Renal pelvis (tissue), 4 donors: Measurements from ENCODE around the gene RRAS2. TPM values are rescaled to one million over a fixed set of nuclear protein-coding genes. Genes with fewer than 3 reads are reported as not detected.
"Not testable (repeated sequence)": the region's sequence is repeated elsewhere in the genome, so short reads cannot be mapped to it uniquely, and the experiment has no call there.

Source experiments
- DNase-seq: peaks from one replicate; pipeline ENCODE4 v3.0.0-alpha.2; 2013
- polyA plus RNA-seq, 3 donors: library from polyadenylated mRNA; unstranded; fragments of 120-200 nt; gene quantifications; one replicate each; pipeline ENCODE4 v1.2.1, GENCODE V29; 2013; ENCODE audit not compliant: insufficient read length in 3 of 3

The RRAS2 gene
- polyA plus RNA-seq, 3 donors, result 45.3 to 48.3 (median 46.8) TPM

- DNase-seq, result not testable (repeated sequence)
Measured at GRCh38 chr11:14345016-14345415, 14.0 kb downstream of the RRAS2 start.

DNA sequence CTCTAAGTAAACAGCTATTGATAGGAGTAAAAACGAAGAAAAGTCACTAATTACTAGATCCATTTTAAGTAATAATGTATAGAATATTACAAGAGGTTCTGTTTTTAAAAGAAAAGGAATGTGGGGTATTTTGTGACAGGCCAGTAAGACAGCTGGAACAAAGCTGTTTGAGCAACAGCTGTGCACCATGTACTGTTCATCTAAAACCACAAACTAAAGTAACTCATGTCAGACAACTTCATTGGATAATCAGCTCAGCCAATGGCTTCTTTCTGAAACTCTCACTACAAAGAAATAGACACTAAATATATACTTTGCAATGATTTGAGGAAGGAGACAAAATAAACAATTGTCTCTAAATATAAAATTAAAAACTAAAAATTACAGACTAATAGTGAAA is 16.1 kb downstream of the RRAS2 start:
- DNase-seq, result no peak

DNA sequence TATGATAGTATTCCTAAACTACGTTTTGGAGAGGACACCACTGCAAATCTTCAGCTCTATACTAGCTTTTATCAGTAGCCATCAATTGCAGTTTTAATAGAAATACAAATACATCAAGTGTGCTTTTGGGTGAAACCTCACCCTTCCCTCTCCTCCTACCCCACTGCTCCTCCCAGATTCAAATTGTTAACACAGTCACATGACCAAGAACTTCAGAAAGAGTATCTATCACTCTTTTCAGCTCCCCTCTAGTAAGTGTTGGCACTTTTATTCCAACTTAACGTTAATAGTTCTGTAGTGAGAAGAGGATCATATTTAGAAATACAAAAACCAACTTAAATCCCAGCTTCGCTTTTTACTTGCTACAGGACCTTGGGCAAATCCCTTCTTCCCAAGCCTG is 17.0 kb downstream of the RRAS2 start:
- no peak for DNase-seq

DNA sequence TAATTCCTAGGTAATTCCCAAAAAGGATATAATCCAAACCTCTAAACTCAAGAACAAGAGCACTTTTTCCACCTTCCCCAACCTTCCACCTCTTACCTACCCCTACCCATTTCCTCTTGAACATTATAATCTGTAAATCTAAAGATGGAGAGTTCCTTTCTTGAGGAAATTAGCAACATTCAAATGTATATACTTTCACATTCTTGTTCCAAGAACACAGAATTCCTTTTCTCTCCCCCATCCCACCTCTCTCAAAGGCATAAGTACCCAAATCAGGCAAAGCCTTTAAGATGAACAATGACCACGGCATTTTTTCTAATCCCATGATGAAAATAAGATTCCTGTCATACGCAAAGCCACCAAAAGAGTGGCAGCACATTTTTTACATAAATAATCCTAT is 18.3 kb downstream of the RRAS2 start:
- no peak for DNase-seq

GRCh38 chr11:14339356-14339755 is 19.6 kb downstream of the RRAS2 start:
- DNase-seq, result no peak

- no peak for DNase-seq
Measured at GRCh38 chr11:14336507-14337503, 22.2 kb downstream of the RRAS2 start.

GRCh38 chr11:14335712-14336111 is 23.3 kb downstream of the RRAS2 start:
- no peak for DNase-seq

DNA sequence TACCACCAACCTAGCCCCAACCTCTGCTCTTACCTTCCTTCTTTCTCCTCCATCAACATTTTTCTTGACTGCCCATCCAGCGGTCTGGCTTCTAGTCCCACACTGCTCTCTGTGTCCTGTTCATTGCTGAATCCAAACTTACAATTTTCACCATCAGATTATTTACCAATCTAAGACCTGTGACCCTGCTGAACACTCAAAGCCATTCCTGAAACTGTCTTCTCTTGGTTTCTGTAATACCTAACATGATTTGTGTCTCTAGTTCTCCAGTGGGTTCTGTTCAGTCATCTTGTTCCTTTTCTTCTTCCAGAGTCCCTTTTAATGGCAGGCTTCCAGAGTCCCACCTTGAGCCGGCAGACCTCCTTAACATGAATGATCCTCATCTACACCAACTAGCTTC is 24.1 kb downstream of the RRAS2 start:
- no peak for DNase-seq

DNA sequence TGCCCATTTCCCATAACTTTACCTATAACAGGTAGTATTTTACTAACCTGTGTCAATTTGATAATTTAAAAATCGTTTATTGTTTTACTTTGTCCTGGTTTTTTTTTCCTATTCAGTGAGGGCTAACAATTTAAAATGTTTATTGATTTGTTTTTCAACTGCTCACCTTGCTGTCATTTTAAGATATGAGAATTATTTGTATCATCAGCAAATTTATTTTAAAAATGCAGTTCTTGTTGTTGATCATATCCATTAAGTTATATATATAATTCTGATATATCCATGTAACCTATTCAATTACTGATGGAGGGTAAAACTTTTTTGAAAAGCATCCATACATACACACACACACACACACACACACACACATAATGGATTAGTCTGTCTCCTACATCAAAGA is 24.8 kb downstream of the RRAS2 start:
- no peak for DNase-seq

DNA sequence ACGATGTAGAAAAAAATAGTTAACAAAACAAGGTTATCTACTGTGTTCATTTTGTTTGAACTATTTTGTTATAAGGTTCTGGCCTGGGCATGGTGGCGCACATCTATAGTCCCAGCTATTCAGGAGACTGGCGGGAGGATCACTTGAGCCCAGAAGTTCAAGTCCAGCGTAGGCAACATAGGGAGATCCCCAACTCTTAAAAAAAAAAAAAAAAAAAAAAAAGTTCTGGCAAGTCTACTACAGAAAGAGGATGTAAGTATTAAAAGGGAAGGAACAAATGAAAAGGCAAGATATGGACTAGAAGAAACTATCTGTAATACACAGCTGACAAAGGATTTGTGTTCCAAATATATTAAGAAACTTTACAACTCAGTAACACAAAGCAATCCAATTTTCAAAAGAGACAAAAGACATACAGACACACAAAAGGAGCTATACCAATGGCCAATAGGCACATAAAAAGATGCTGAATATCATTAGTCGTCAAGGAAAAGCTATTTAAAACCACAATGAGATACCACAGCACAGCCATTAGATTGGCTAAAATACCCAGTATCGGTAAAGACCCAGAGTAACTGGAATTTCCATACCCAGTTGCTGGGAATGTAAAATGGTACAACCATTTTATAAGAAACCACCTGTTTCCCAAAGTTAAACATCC is 27.4 kb downstream of the RRAS2 start:
- DNase-seq, result no peak

DNA sequence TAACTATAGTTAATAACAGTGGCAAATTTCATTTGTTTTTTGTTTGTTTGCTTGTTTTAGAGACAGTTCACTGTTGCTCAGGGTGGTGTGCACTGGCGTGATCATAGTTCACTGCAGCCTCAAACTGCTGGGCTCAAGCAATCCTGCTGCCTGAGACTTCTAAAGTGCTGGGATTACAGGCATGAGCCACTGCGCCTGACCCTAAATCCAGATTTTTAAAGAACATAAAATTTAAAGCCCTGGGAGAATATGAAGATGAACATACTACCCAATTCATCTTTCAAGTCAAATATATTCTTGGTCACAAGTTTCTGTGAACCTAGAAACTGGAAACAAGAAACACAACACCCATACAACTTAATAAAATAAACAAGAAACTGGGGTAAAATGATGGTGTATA is 28.1 kb downstream of the RRAS2 start:
- DNase-seq, result no peak

GRCh38 chr11:14329702-14330101 is 29.3 kb downstream of the RRAS2 start:
- no peak for DNase-seq

- DNase-seq, result no peak
Measured at GRCh38 chr11:14327116-14327515, 31.9 kb downstream of the RRAS2 start.

DNA sequence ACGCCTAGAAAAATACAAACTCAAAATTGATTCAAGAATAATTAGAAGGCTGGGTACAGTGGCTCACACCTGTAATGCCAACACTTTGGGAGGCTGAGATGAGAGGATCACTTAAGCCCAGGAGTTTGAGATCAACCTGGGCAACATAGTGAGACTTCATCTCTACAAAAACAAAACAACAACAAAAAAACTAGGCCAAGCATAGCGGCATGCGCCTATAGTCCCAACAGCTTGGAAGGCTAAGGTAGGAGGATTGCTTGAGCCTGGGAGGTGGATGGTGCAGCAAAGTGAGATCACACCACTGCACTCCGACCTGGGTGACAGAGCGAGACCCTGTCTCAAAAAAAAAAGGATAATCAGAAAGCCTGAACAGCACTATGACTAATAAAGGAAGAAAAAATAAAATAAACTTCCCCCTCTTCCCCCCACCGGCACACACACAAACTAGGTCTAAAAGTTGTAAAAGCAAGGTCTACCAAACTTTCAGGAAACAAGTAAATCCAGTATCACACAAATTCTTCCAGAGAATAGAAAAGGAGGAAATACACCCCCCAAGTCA is 35.8 kb downstream of the RRAS2 start:
- DNase-seq, result no peak

GRCh38 chr11:14322510-14322909 is 36.5 kb downstream of the RRAS2 start:
- no peak for DNase-seq

- DNase-seq, result no peak
Measured at GRCh38 chr11:14320020-14320419, 39.0 kb downstream of the RRAS2 start.

DNA sequence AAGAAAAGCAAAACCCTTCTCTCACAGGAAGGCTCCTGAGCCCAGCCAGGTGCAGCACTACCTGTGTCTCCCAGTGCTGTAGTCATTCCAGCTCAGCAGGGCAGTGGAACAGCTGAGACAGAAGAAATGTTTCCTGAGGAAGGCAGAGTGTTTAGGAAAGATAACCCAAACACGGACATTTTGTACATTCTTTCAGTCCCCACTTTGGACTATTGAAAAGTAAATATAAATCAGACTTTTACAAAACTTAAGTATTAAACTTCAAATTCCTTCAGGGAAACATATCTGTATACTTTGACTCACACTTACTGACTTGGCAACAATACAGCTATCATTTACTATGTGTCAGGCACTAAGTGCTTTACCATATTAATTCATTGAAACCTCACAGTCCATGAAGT is 40.4 kb downstream of the RRAS2 start:
- no peak for DNase-seq

GRCh38 chr11:14317659-14318325 is 41.2 kb downstream of the RRAS2 start:
- DNase-seq, result no peak

GRCh38 chr11:14315130-14315529 is 43.9 kb downstream of the RRAS2 start:
- no peak for DNase-seq

GRCh38 chr11:14314127-14314526 is 44.9 kb downstream of the RRAS2 start:
- DNase-seq, result no peak

DNA sequence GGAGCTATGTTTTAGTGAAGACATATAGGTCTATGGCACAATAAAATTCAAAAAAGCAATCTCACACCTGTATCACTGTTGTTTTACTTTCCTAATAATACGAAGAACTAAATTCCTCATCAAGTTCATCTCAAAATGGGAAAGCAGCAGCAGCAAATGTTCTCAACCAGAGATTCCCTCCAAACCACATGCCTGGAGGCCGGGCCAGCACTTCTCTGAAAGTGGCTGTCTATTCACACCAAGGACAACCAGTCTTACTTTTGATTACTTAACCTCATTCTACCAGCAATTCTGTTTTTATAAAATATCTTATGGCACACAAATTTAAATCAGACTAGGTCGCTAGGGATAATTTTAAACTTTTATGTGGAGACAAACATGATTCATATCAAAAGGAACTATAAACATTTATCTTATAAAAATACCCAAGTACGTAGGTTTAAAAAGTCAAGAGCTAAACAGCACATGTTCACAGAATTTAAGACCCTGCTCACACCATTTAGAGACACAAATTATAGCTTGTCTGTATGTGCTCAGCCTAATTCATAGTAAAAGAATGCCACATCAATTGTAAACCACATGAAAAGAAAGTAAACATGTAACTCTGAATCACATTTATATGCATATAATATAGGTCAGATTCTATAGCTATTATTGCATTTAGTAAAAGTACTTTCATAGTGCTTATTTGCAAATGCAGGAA is 46.1 kb downstream of the RRAS2 start:
- DNase-seq, result no peak

DNA sequence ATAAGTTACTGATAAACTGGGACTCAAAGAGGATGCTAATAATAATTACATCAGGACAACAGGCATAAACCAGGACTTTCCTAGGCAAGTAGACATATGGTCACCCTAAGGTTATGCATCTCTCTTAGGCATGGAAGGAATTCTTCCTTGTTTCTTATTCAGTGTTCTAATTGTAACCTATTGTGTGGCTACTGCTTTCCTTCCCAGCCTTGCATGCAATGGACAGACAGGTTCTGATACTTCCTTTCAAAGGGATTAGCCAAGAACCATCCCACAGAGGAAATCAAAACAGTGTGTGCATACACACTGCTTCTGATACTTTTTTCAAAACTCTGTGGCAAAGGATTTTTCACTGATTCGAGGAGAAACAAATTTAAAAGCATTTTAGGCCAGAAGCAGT is 48.3 kb downstream of the RRAS2 start:
- DNase-seq, result no peak
